ENCODE data around the gene EMX2.

DNA sequence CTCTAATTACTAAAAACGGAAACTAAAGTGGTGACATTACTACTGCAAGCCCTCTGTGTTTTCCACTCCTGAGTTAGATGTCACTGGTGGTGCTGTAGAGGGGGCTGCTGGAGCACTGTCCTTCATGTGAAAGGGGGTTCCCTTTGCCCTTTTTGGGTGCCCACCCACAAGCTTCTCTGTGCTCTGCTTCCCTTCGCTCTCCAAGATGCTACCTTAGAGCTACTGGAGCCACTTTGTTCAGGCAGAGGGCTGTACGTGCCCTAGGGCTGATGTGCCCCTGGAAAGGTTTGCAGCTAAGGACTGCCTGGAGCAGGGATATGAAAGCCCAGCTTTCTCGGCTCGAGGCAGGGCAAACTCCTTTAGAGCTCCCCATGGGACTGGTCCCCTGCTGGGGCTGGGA lies 28.3 kb downstream of the EMX2 start:
- no peak for TF ChIP-seq EP300 (IDR thresholded peaks at IDR 0.05)
- TF ChIP-seq POLR2AphosphoS5 (IDR thresholded peaks at IDR 0.05): no peak
- TF ChIP-seq, protein P1, sequence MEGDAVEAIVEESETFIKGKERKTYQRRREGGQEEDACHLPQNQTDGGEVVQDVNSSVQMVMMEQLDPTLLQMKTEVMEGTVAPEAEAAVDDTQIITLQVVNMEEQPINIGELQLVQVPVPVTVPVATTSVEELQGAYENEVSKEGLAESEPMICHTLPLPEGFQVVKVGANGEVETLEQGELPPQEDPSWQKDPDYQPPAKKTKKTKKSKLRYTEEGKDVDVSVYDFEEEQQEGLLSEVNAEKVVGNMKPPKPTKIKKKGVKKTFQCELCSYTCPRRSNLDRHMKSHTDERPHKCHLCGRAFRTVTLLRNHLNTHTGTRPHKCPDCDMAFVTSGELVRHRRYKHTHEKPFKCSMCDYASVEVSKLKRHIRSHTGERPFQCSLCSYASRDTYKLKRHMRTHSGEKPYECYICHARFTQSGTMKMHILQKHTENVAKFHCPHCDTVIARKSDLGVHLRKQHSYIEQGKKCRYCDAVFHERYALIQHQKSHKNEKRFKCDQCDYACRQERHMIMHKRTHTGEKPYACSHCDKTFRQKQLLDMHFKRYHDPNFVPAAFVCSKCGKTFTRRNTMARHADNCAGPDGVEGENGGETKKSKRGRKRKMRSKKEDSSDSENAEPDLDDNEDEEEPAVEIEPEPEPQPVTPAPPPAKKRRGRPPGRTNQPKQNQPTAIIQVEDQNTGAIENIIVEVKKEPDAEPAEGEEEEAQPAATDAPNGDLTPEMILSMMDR (IDR thresholded peaks at IDR 0.05): no peak

Data from gastroesophageal sphincter (tissue), 3 donors.